Measurements from ENCODE around the gene CCDC15. TPM values are rescaled to one million over a fixed set of nuclear protein-coding genes. Genes with fewer than 3 reads are reported as not detected.

CCDC15 gene
- total RNA-seq, 1 donor from 2014 or later = 1.8 TPM

- H3K36me3 Mint-ChIP-seq (ENCODE audit: unreplicated experiment) = no peaks in the 10 kb centered on the region
- H3K27ac Mint-ChIP-seq (ENCODE audit: unreplicated experiment) = no peak overlapping the region
- H3K9me3 Mint-ChIP-seq (ENCODE audit: unreplicated experiment) = peaks cover 12% of the 10 kb centered on the region
- H3K27me3 Mint-ChIP-seq (ENCODE audit: unreplicated experiment) = peaks cover 9% of the 10 kb centered on the region
- no peak for DNase-seq (ENCODE audit: extremely low spot score, unreplicated experiment)
- no peak overlapping the region for H3K4me3 Mint-ChIP-seq (ENCODE audit: unreplicated experiment)
- TF ChIP-seq, protein P1, sequence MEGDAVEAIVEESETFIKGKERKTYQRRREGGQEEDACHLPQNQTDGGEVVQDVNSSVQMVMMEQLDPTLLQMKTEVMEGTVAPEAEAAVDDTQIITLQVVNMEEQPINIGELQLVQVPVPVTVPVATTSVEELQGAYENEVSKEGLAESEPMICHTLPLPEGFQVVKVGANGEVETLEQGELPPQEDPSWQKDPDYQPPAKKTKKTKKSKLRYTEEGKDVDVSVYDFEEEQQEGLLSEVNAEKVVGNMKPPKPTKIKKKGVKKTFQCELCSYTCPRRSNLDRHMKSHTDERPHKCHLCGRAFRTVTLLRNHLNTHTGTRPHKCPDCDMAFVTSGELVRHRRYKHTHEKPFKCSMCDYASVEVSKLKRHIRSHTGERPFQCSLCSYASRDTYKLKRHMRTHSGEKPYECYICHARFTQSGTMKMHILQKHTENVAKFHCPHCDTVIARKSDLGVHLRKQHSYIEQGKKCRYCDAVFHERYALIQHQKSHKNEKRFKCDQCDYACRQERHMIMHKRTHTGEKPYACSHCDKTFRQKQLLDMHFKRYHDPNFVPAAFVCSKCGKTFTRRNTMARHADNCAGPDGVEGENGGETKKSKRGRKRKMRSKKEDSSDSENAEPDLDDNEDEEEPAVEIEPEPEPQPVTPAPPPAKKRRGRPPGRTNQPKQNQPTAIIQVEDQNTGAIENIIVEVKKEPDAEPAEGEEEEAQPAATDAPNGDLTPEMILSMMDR (IDR thresholded peaks at IDR 0.05) = no peak
- peaks cover 6% of the 10 kb centered on the region for H3K4me1 Mint-ChIP-seq (ENCODE audit: unreplicated experiment)
These were observed 7.3 kb upstream of the CCDC15 start for GRCh38 chr11:124946735-124947141.

GRCh38 chr11:124950601-124951330 is 3.2 kb upstream of the CCDC15 start:
- no peak for DNase-seq (ENCODE audit: extremely low spot score, unreplicated experiment)
- no peak overlapping the region for H3K27ac Mint-ChIP-seq (ENCODE audit: unreplicated experiment)
- H3K4me1 Mint-ChIP-seq (ENCODE audit: unreplicated experiment) = peaks cover 6% of the 10 kb centered on the region
- TF ChIP-seq, protein P1 (IDR thresholded peaks at IDR 0.05) = no peak
- H3K36me3 Mint-ChIP-seq (ENCODE audit: unreplicated experiment) = no peaks in the 10 kb centered on the region
- peaks cover 7% of the 10 kb centered on the region for H3K27me3 Mint-ChIP-seq (ENCODE audit: unreplicated experiment)
- H3K9me3 Mint-ChIP-seq (ENCODE audit: unreplicated experiment) = peaks cover 12% of the 10 kb centered on the region
- H3K4me3 Mint-ChIP-seq (ENCODE audit: unreplicated experiment) = no peak overlapping the region

DNA sequence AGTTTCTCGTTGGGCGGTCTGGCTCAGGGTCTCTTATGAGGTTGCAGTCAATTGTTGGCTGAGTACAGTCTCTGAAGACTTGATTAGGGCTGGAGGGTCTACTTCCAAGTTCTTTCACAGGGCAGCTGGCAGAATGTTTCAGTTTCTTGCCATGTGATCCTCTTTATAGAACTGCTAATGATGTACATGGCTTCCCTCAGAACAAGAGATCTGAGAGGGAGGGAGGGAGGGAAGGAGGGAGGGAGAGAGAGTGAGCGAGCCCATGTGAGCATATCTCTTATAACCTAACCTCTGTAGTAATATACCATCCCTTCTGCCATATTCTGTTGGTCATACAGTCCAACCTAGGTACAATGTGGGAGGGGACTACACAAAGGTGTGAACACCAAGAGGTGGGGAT is 2.7 kb upstream of the CCDC15 start:
- H3K4me3 Mint-ChIP-seq (ENCODE audit: unreplicated experiment) = no peak overlapping the region
- H3K27me3 Mint-ChIP-seq (ENCODE audit: unreplicated experiment) = peaks cover 7% of the 10 kb centered on the region
- peaks cover 12% of the 10 kb centered on the region for H3K9me3 Mint-ChIP-seq (ENCODE audit: unreplicated experiment)
- DNase-seq (ENCODE audit: extremely low spot score, unreplicated experiment) = no peak
- H3K27ac Mint-ChIP-seq (ENCODE audit: unreplicated experiment) = no peak overlapping the region
- H3K36me3 Mint-ChIP-seq (ENCODE audit: unreplicated experiment) = no peaks in the 10 kb centered on the region
- TF ChIP-seq, protein P1 (IDR thresholded peaks at IDR 0.05) = no peak
- H3K4me1 Mint-ChIP-seq (ENCODE audit: unreplicated experiment) = peaks cover 6% of the 10 kb centered on the region

GRCh38 chr11:124954590-124954955 is 571 bp downstream of the CCDC15 start:
- Mint-ChIP-seq H3K9me3 (ENCODE audit: unreplicated experiment) (no peaks in the 10 kb centered on the region), H3K27me3 (ENCODE audit: unreplicated experiment) (no peaks in the 10 kb centered on the region), H3K4me3 (ENCODE audit: unreplicated experiment) (no peak overlapping the region), H3K4me1 (ENCODE audit: unreplicated experiment) (no peaks in the 10 kb centered on the region), H3K36me3 (ENCODE audit: unreplicated experiment) (no peaks in the 10 kb centered on the region), H3K27ac (ENCODE audit: unreplicated experiment) (no peak overlapping the region)
- no peak for DNase-seq (ENCODE audit: extremely low spot score, unreplicated experiment)
- TF ChIP-seq, protein P1 (IDR thresholded peaks at IDR 0.05) = no peak

- Mint-ChIP-seq H3K27me3 (ENCODE audit: unreplicated experiment) (no peaks in the 10 kb centered on the region), H3K4me1 (ENCODE audit: unreplicated experiment) (no peaks in the 10 kb centered on the region), H3K9me3 (ENCODE audit: unreplicated experiment) (no peaks in the 10 kb centered on the region), H3K36me3 (ENCODE audit: unreplicated experiment) (no peaks in the 10 kb centered on the region), H3K4me3 (ENCODE audit: unreplicated experiment) (no peak overlapping the region), H3K27ac (ENCODE audit: unreplicated experiment) (no peak overlapping the region)
- DNase-seq (ENCODE audit: extremely low spot score, unreplicated experiment) = no peak
- TF ChIP-seq, protein P1 (IDR thresholded peaks at IDR 0.05) = no peak
These were observed 1.0 kb downstream of the CCDC15 start for GRCh38 chr11:124955035-124955434.
